ENCODE results near the gene ADGRB3. TPM values are rescaled to one million over a fixed set of nuclear protein-coding genes. Genes with fewer than 3 reads are reported as not detected.
"Not testable (repeated sequence)": the region's sequence is repeated elsewhere in the genome, so short reads cannot be mapped to it uniquely, and the experiment has no call there.

Gene ADGRB3
- total RNA-seq, 1 donor from 2014 or later: 2.4 TPM

DNA sequence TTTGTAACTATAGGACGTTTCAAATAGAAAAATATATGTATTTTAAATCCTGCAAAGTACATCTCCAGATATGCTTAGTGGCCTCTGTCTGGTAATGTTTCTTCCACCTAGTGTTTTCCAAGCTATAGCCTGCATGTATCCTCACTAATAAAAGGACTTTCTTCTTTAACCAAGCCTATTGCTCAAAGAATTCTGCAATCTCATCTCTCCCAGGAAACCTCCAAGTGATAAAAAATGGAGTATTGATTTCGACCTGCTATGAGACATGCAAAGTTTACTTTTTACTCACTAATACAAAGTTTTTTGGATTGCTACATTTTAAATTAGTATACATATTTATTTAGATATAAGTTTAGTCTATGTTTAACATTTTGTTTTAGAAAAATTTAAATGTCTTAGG lies 23.3 kb downstream of the ADGRB3 start:
- TF ChIP-seq, protein P1, sequence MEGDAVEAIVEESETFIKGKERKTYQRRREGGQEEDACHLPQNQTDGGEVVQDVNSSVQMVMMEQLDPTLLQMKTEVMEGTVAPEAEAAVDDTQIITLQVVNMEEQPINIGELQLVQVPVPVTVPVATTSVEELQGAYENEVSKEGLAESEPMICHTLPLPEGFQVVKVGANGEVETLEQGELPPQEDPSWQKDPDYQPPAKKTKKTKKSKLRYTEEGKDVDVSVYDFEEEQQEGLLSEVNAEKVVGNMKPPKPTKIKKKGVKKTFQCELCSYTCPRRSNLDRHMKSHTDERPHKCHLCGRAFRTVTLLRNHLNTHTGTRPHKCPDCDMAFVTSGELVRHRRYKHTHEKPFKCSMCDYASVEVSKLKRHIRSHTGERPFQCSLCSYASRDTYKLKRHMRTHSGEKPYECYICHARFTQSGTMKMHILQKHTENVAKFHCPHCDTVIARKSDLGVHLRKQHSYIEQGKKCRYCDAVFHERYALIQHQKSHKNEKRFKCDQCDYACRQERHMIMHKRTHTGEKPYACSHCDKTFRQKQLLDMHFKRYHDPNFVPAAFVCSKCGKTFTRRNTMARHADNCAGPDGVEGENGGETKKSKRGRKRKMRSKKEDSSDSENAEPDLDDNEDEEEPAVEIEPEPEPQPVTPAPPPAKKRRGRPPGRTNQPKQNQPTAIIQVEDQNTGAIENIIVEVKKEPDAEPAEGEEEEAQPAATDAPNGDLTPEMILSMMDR (IDR thresholded peaks at IDR 0.05; ENCODE audit: unreplicated experiment): no peak
- Mint-ChIP-seq H3K4me3 (ENCODE audit: unreplicated experiment) (no peak overlapping the region), H3K27ac (ENCODE audit: unreplicated experiment) (no peak overlapping the region), H3K36me3 (ENCODE audit: low read depth, unreplicated experiment) (no peaks in the 10 kb centered on the region), H3K27me3 (ENCODE audit: unreplicated experiment) (no peaks in the 10 kb centered on the region), H3K4me1 (ENCODE audit: unreplicated experiment) (peaks cover 18% of the 10 kb centered on the region), H3K9me3 (ENCODE audit: unreplicated experiment) (no peaks in the 10 kb centered on the region)
- no peak for DNase-seq (ENCODE audit: low spot score)

DNA sequence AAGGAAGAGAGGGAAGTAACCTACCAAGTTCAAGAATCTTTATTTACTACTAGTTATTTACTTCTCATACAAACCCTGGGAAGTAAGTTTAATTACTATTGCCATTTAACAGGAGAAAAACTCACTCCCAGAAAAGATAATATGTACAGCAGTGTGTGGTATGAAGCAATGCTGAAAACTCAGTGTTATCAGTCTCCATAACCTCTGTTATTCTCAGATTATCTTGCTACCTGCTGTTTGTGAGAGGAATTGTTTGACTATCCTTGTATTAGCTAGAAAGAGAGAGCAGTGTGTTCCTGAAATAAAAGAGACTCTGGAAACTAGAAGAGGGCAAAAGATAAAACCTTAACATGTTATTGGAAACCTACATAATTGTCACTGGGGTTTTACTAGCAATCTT lies 38.2 kb downstream of the ADGRB3 start:
- H3K4me3 Mint-ChIP-seq (ENCODE audit: unreplicated experiment): no peak overlapping the region
- no peaks in the 10 kb centered on the region for H3K27me3 Mint-ChIP-seq (ENCODE audit: unreplicated experiment)
- no peak for DNase-seq (ENCODE audit: low spot score)
- TF ChIP-seq, protein P1 (IDR thresholded peaks at IDR 0.05; ENCODE audit: unreplicated experiment): no peak
- no peaks in the 10 kb centered on the region for H3K36me3 Mint-ChIP-seq (ENCODE audit: low read depth, unreplicated experiment)
- no peak overlapping the region for H3K27ac Mint-ChIP-seq (ENCODE audit: unreplicated experiment)
- no peaks in the 10 kb centered on the region for H3K9me3 Mint-ChIP-seq (ENCODE audit: unreplicated experiment)
- H3K4me1 Mint-ChIP-seq (ENCODE audit: unreplicated experiment): peaks cover 4% of the 10 kb centered on the region

DNA sequence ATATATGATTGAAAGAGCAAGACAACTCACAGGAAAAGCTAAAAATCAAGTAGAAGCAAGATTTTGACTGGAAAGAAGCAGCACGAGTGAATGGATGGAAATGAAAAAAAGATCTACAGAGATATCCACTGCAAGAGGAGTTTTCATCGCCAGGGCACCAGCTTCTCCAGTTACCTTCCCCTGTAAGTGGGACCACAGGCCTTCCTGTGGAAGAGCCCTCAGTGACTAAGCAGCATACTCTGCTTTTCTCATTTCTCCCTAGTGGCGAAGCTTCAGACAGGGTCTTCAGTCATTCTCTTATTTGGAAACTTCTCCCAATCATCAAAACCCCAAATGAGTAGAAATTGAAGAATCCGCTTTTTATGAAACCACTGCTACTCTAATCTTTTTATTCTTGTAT lies 40.5 kb downstream of the ADGRB3 start:
- DNase-seq (ENCODE audit: low spot score): no peak
- H3K36me3 Mint-ChIP-seq (ENCODE audit: low read depth, unreplicated experiment): no peaks in the 10 kb centered on the region
- peaks cover 4% of the 10 kb centered on the region for H3K4me1 Mint-ChIP-seq (ENCODE audit: unreplicated experiment)
- TF ChIP-seq, protein P1 (IDR thresholded peaks at IDR 0.05; ENCODE audit: unreplicated experiment): no peak
- H3K4me3 Mint-ChIP-seq (ENCODE audit: unreplicated experiment): no peak overlapping the region
- no peaks in the 10 kb centered on the region for H3K27me3 Mint-ChIP-seq (ENCODE audit: unreplicated experiment)
- no peak overlapping the region for H3K27ac Mint-ChIP-seq (ENCODE audit: unreplicated experiment)
- no peaks in the 10 kb centered on the region for H3K9me3 Mint-ChIP-seq (ENCODE audit: unreplicated experiment)

DNA sequence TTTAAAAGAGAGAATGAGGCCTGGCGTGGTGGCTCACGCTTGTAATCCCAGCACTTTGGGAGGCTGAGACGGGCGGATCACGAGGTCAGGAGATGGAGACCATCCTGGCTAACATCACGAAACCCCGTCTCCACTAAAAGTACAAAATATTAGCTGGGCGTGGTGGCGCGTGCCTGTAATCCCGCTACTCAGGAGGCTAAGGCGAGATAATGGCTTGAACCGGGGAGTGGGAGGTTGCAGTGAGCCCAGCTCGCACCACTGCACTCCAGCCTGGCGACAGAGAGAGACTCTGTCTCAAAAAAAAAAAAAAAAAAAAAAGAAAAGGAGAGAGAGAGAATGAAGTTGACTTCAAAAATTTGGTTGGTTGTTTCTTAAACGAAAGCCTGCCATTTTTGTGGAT lies 41.0 kb downstream of the ADGRB3 start:
- not testable (repeated sequence) for DNase-seq (ENCODE audit: low spot score); H3K27me3 Mint-ChIP-seq (ENCODE audit: unreplicated experiment); H3K27ac Mint-ChIP-seq (ENCODE audit: unreplicated experiment); H3K9me3 Mint-ChIP-seq (ENCODE audit: unreplicated experiment); H3K4me3 Mint-ChIP-seq (ENCODE audit: unreplicated experiment); H3K36me3 Mint-ChIP-seq (ENCODE audit: low read depth, unreplicated experiment); H3K4me1 Mint-ChIP-seq (ENCODE audit: unreplicated experiment)

DNA sequence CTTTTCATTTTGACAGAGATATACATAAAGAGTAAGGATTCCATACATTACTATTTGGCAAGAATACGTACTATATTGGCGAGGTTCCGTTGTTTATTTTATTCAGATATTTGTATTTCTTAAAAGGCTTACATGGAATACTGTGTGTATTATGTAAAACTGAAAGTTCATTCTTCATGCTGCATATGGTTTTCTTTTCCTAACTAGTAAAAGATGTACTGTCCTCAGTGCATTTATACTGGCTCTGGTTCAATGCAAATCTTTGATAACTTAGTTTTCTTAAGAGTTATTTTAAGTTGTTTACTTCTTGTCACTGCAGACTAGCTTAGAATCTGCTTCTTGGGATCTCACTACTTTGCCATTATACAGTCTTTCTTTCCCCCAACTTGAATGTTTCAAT lies 42.0 kb downstream of the ADGRB3 start:
- H3K27me3 Mint-ChIP-seq (ENCODE audit: unreplicated experiment): no peaks in the 10 kb centered on the region
- no peak for DNase-seq (ENCODE audit: low spot score)
- no peak overlapping the region for H3K4me3 Mint-ChIP-seq (ENCODE audit: unreplicated experiment)
- H3K9me3 Mint-ChIP-seq (ENCODE audit: unreplicated experiment): no peaks in the 10 kb centered on the region
- peaks cover 4% of the 10 kb centered on the region for H3K4me1 Mint-ChIP-seq (ENCODE audit: unreplicated experiment)
- H3K36me3 Mint-ChIP-seq (ENCODE audit: low read depth, unreplicated experiment): no peaks in the 10 kb centered on the region
- TF ChIP-seq, protein P1 (IDR thresholded peaks at IDR 0.05; ENCODE audit: unreplicated experiment): no peak
- H3K27ac Mint-ChIP-seq (ENCODE audit: unreplicated experiment): no peak overlapping the region

DNA sequence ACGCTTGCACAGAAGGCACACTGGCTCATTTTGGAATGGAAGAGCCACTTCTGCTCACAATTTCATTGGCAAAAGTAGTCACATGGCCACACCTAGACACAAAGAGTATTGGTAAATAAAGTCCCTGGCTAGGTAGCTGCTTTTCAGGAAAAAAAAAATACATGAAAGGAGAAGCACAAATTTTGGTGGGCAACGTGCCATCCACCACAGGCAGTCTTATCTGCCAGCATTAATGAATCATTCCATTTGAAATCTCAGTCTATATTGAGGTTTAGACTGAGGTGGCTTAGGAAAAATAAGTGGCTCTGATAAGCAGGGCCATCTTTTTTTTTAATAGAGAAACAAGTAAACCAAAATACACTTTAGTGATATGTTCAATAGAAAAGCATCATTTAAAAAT lies 44.3 kb downstream of the ADGRB3 start:
- no peak overlapping the region for H3K27ac Mint-ChIP-seq (ENCODE audit: unreplicated experiment)
- no peaks in the 10 kb centered on the region for H3K4me1 Mint-ChIP-seq (ENCODE audit: unreplicated experiment)
- no peaks in the 10 kb centered on the region for H3K9me3 Mint-ChIP-seq (ENCODE audit: unreplicated experiment)
- no peaks in the 10 kb centered on the region for H3K36me3 Mint-ChIP-seq (ENCODE audit: low read depth, unreplicated experiment)
- DNase-seq (ENCODE audit: low spot score): no peak
- TF ChIP-seq, protein P1 (IDR thresholded peaks at IDR 0.05; ENCODE audit: unreplicated experiment): no peak
- H3K27me3 Mint-ChIP-seq (ENCODE audit: unreplicated experiment): no peaks in the 10 kb centered on the region
- no peak overlapping the region for H3K4me3 Mint-ChIP-seq (ENCODE audit: unreplicated experiment)
